ENCODE data around the gene KIF12.
A peak's percentile ranks its signal among the peaks of the same experiment; 100 is the strongest.

The KIF12 gene

GRCh38 chr9:114100536-114100935 is 1.4 kb upstream of the KIF12 start:
- FAIRE-seq (no peak), DNase-seq (ENCODE audit: insufficient read length, low spot score) (no peak)
- TF ChIP-seq, protein P1, sequence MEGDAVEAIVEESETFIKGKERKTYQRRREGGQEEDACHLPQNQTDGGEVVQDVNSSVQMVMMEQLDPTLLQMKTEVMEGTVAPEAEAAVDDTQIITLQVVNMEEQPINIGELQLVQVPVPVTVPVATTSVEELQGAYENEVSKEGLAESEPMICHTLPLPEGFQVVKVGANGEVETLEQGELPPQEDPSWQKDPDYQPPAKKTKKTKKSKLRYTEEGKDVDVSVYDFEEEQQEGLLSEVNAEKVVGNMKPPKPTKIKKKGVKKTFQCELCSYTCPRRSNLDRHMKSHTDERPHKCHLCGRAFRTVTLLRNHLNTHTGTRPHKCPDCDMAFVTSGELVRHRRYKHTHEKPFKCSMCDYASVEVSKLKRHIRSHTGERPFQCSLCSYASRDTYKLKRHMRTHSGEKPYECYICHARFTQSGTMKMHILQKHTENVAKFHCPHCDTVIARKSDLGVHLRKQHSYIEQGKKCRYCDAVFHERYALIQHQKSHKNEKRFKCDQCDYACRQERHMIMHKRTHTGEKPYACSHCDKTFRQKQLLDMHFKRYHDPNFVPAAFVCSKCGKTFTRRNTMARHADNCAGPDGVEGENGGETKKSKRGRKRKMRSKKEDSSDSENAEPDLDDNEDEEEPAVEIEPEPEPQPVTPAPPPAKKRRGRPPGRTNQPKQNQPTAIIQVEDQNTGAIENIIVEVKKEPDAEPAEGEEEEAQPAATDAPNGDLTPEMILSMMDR (IDR thresholded peaks at IDR 0.05; ENCODE audit: insufficient read depth, missing control alignments): no peak

DNA sequence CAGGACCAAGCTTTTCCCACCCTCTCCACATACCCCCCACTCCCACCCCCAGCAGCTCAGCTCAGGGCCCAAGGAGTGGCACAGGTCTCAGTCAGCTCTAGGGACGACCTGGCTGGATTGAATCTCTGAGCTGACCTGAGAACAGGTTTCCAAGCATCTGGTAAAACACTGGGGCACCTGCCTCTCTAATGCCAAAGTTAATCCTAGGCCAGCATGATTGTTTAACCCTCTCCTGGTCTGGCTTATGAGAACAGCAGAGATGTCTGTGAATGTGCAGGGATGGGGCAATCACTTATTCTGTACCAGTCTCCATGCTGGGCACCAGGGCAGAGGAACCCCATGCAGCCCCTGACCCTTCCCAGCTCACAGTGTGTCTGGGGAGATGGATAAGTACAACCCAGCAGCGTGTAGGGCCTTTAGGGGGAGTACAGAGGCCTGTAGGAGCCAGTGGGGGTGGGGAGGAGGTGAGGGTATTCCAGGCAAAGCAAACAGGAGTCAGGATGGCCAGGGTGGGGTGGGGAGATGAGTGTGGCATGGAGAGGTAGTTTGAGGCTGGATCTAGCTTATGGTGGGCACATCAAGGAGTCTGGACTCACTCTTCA is 678 bp upstream of the KIF12 start:
- TF ChIP-seq, protein P1 (IDR thresholded peaks at IDR 0.05; ENCODE audit: insufficient read depth, missing control alignments): no peak
- DNase-seq (ENCODE audit: insufficient read length, low spot score): no peak
- no peak for FAIRE-seq

- DNase-seq (ENCODE audit: insufficient read length, low spot score): no peak
- no peak for FAIRE-seq
These were observed 814 bp downstream of the KIF12 start for GRCh38 chr9:114098021-114098935.

DNA sequence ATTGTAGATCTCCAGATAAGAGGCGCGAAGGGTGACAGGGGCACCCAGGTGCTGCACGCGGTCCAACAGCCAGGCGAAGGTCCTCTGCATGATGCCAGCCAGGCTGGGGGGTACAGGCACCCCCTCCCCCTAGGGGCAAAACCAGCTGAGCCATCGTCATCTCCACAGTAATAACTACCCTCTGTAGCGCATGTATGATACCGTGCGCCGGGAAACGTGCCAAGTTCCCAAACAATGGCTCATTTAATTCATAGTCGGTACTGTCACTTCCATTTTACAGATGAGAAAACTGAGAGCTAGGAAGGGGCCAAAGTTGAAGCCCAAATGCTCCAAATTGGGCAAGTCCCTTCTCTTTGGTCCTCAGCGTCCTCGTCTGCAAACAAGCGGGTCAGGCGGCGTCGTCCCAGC is 1.5 kb downstream of the KIF12 start:
- DNase-seq (ENCODE audit: insufficient read length, low spot score) (no peak), FAIRE-seq (no peak)
- TF ChIP-seq, protein P1 (IDR thresholded peaks at IDR 0.05; ENCODE audit: insufficient read depth, missing control alignments): no peak

More at GRCh38 chr9:114098021-114098935, 814 bp downstream of the KIF12 start:
- TF ChIP-seq, protein P1 (IDR thresholded peaks at IDR 0.05; ENCODE audit: insufficient read depth, missing control alignments): no peak

- FAIRE-seq: no peak
- DNase-seq (ENCODE audit: insufficient read length, low spot score): no peak
- TF ChIP-seq, protein P1 (IDR thresholded peaks at IDR 0.05; ENCODE audit: insufficient read depth, missing control alignments): no peak
These were observed 2.1 kb downstream of the KIF12 start for GRCh38 chr9:114096866-114097612.

GRCh38 chr9:114096041-114096511 is 3.0 kb downstream of the KIF12 start:
- DNase-seq (ENCODE audit: insufficient read length, low spot score) (no peak), FAIRE-seq (no peak)
- TF ChIP-seq, protein P1 (IDR thresholded peaks at IDR 0.05; ENCODE audit: insufficient read depth, missing control alignments): peak; percentile 1

Measured in D721Med (cell line).